Regular cardiac myocyte (primary cell): Measurements from ENCODE around the gene PLPPR5. TPM values are rescaled to one million over a fixed set of nuclear protein-coding genes. Genes with fewer than 3 reads are reported as not detected.

ENCODE experiments used
- total RNA-seq: library from RNA; depleted of rRNA; stranded (reverse); fragments of >200 nt; gene quantifications from 2 replicates; pipeline ENCODE4 v1.2.3, GENCODE V29; 2014

Gene PLPPR5, protein sequence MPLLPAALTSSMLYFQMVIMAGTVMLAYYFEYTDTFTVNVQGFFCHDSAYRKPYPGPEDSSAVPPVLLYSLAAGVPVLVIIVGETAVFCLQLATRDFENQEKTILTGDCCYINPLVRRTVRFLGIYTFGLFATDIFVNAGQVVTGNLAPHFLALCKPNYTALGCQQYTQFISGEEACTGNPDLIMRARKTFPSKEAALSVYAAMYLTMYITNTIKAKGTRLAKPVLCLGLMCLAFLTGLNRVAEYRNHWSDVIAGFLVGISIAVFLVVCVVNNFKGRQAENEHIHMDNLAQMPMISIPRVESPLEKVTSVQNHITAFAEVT
- total RNA-seq, result under 0.01 TPM in 1 of 2 replicates, not detected in the other

GRCh38 chr1:99004861-99005442, at the start of gene PLPPR5:
PLPPR5 (minus strand) TSS chr1:99004861; CDS start chr1:99004671, 190 bp downstream.

